Left hindlimb (tissue), 1 donor: ENCODE measurements around the gene RHOXF1.
"Not testable (repeated sequence)": the region's sequence is repeated elsewhere in the genome, so short reads cannot be mapped to it uniquely, and the experiment has no call there.

ENCODE experiments used
- DNase-seq: peaks from one replicate; pipeline ENCODE4 v3.0.0-alpha.2; 2018

The RHOXF1 gene

GRCh38 chrX:120085553-120086185, 30.0 kb downstream of the RHOXF1 start:
- DNase-seq = not testable (repeated sequence)

DNA sequence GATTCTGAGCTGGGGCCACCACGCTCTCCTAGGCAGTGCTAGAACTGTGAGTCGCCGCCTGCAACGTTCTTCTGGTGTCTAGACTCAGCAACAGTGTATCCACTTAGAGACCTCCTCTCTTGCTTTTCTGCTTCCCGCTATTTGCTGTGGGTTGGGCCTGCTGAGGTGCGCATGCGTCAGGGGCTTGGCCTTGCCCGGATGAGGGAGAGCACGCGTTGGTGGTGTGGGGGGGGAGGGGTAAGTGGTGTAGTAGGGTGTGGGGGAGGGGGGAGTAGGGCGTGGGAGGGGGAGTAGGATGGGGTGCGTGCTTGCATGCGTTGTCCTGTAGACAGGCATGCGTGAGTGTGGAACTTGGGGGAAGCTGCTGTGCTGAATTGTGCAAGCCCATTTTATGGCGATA, 38.1 kb downstream of the RHOXF1 start, which contains the start of gene RHOXF2B:
Gene RHOXF2B (minus strand): TSS at position 101 of the 400 bp plus-strand sequence. CDS start 138 bp downstream, outside the sequence.
- not testable (repeated sequence) for DNase-seq

DNA sequence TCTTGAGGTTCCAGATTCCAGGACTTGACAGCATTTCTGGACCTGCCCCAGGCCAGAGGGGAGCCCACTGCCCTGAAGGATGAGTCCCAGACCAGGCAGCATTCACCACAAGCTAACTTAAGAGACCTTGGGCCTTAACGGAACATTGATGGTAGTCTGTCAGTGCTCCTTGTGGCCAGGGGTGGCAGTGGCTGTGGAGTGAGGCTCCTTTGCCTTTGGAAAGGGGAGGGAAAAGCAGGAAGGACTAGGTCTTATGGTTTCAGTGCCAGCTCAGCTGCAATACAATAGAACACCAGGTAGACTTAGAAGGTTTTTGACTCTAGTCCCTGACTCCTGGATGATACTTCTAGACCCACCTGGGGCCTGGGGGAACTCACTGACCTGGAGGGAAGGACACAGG, 49.5 kb downstream of the RHOXF1 start:
- not testable (repeated sequence) for DNase-seq
